IgD-negative memory B cell (primary cell): ENCODE data around the gene ZNF740. TPM values are rescaled to one million over a fixed set of nuclear protein-coding genes. Genes with fewer than 3 reads are reported as not detected.

Experiments
- H3K27ac Mint-ChIP-seq, 3 donors: one replicate each; pipeline ENCODE4 v1.8.0; 2020 to 2022; ENCODE audit warnings: mild to moderate bottlenecking in 3 of 3, mixed read lengths in 3 of 3, moderate library complexity in 1 of 3
- H3K27me3 Mint-ChIP-seq: one replicate; pipeline ENCODE4 v1.8.0; 2021; ENCODE audit warnings: mixed read lengths
- H3K36me3 Mint-ChIP-seq: one replicate; pipeline ENCODE4 v1.8.0; 2020; ENCODE audit warnings: mild to moderate bottlenecking, mixed read lengths
- H3K4me1 Mint-ChIP-seq, 3 donors: one replicate each; pipeline ENCODE4 v1.8.0; 2020 to 2022; ENCODE audit warnings: mixed read lengths in 3 of 3, mild to moderate bottlenecking in 1 of 3
- H3K4me3 Mint-ChIP-seq, 4 donors: one replicate each; pipeline ENCODE4 v1.8.0; 2020 to 2022; ENCODE audit warnings: mild to moderate bottlenecking in 4 of 4, mixed read lengths in 4 of 4, moderate library complexity in 3 of 4
- H3K9me3 Mint-ChIP-seq, 3 donors: one replicate each; pipeline ENCODE4 v1.8.0; 2020 to 2021; ENCODE audit warnings: mixed read lengths in 3 of 3, mild to moderate bottlenecking in 1 of 3
- polyA plus RNA-seq: library from polyadenylated mRNA; unstranded; fragments of 300-500 nt; fragmentation: Illumina TruSeq; gene quantifications from one replicate; pipeline ENCODE4 v1.2.3, GENCODE V29; 2021

The ZNF740 gene
- polyA plus RNA-seq, 1 donor from 2014 or later: 5.0 TPM

DNA sequence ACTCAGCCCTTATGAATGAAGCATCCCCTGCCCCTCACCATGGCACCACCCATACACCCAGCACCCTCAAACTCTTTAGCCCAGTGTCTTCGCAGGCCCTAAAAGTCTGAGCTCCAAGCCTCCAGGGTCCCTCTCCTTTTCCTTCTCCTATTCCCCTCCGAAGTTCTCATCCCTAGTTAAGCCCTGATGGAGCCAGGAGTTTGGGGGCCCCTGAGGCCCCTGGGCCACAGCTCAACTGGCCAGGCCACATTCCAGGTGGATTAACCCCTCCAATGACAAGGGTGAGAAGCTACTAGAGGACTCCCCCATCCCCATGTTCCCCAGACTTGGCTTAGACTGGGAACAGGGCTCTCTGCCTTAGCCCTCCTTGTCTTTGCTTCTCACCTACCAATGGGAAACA lies 48.9 kb downstream of the ZNF740 start:
- Mint-ChIP-seq H3K4me3 (peak overlapping the region in 1 of 4 donors; percentile 60), H3K27ac (no peak overlapping the region), H3K4me1 (peaks cover 12 to 16% (median 12%) of the 10 kb centered on the region in 3 donors)

DNA sequence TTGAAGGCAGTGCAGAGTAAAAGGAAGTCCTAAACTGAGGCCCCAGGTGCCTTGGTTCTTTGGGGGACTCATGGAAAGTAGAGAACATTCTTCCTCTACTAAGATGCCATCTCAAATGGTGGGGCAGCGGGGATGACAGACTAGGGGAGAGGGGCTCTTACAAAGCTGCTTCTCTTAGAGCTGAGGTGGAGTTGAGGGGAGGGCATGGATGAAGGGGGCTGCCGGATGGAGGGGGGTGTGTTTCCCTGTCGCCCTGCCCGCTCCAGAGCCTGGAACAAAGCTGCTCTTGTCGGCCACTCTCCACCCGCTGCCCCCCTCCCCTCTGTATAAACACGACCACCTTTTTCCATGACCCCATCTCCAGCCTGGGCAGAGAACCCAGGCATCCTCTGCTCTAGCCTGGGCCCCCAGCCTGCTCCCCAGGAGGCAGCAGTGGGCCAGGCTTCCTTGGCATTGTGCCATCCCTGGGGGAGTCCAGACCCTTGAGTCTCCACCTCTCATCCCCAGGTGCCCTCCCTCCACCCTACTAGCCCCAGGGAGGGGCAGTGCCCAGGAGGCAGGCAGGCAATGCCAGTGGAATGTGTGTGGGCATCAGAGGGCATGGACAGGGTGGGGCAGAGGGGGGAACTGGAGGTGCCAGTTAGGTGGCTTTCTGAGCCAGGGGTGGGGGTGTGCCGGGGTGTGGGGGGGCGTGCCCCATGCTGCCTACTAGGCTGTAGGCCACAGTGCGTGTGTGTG lies 49.8 kb downstream of the ZNF740 start:
- H3K4me3 Mint-ChIP-seq: peak overlapping the region; percentile 57 to 86 (median 63)
- H3K27ac Mint-ChIP-seq: no peak overlapping the region
- no peaks in the 10 kb centered on the region for H3K36me3 Mint-ChIP-seq
- H3K27me3 Mint-ChIP-seq: peaks cover 13% of the 10 kb centered on the region
- H3K4me1 Mint-ChIP-seq: peaks cover 12 to 14% (median 13%) of the 10 kb centered on the region in 3 donors
- H3K9me3 Mint-ChIP-seq: no peaks in the 10 kb centered on the region

More for the DNA sequence above, 48.9 kb downstream of the ZNF740 start:
- no peaks in the 10 kb centered on the region for H3K9me3 Mint-ChIP-seq
- H3K27me3 Mint-ChIP-seq: peaks cover 10% of the 10 kb centered on the region
- H3K36me3 Mint-ChIP-seq: no peaks in the 10 kb centered on the region

DNA sequence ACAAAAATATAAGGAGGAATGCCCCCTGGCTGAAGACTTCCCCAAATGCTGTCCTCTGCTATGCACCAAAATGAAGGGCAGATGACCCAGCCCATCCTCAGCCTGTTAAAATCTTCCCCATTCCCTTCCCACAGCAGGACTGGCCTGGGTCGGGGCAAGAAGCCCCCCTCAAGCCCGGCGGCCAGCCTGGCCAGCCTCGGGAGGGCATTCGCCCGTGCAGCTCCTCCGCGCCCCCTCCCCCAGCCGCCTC lies 51.1 kb downstream of the ZNF740 start:
- no peaks in the 10 kb centered on the region for H3K36me3 Mint-ChIP-seq
- H3K4me1 Mint-ChIP-seq: peaks cover 16 to 27% (median 25%) of the 10 kb centered on the region in 3 donors
- H3K27me3 Mint-ChIP-seq: peaks cover 15% of the 10 kb centered on the region
- no peak overlapping the region for H3K27ac Mint-ChIP-seq
- peak overlapping the region; percentile 23 to 68 (median 66) for H3K4me3 Mint-ChIP-seq
- no peaks in the 10 kb centered on the region for H3K9me3 Mint-ChIP-seq

DNA sequence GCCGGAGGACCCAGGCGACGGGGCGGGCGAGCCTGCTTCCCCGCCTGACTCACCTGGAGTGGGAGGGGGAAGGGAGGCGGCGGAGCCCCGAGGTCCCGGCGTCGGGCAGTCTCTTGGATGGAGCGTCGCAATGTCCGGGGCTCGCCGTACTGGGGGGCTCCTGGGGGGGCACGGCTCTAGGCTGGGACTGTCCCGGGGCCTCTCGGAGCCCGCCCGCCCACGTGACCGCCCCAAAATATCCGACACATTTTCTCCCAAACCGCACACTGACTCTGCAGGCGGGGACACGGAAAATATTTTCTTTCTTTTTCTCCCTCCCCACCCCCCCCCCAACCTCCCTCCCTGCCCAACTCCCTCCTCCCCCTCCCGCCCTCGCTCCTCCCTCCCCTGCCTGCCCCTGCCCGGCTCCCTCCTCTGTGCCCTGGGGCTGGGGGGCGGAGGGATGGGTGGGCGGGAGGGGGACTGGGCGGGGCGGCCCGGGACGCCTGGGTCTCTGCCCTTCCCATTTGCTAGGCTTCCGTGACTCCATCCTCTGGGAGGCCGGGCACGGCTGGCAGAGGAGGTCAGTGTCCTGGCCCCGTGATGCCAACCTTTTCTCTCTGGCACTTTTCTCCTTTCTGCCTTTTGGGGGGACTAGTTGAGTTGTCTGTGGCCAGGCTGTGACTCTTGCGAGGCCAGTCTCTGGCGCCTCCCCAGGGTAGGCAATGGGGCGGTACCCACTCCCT lies 51.6 kb downstream of the ZNF740 start, which contains the start of gene RARG:
Gene RARG, minus strand, starts transcription at position 289 of the 725 bp plus-strand sequence. CDS start 4,664 bp downstream, outside the sequence.
- H3K9me3 Mint-ChIP-seq: no peaks in the 10 kb centered on the region
- H3K36me3 Mint-ChIP-seq: no peaks in the 10 kb centered on the region
- H3K27ac Mint-ChIP-seq: peak within 1 kb of the TSS in 2 of 3 donors; percentile 9 to 31
- H3K4me1 Mint-ChIP-seq: peaks cover 21 to 31% (median 29%) of the 10 kb centered on the region in 3 donors
- H3K4me3 Mint-ChIP-seq: peak within 1 kb of the TSS; percentile 70 to 97 (median 88)
- peaks cover 15% of the 10 kb centered on the region for H3K27me3 Mint-ChIP-seq

DNA sequence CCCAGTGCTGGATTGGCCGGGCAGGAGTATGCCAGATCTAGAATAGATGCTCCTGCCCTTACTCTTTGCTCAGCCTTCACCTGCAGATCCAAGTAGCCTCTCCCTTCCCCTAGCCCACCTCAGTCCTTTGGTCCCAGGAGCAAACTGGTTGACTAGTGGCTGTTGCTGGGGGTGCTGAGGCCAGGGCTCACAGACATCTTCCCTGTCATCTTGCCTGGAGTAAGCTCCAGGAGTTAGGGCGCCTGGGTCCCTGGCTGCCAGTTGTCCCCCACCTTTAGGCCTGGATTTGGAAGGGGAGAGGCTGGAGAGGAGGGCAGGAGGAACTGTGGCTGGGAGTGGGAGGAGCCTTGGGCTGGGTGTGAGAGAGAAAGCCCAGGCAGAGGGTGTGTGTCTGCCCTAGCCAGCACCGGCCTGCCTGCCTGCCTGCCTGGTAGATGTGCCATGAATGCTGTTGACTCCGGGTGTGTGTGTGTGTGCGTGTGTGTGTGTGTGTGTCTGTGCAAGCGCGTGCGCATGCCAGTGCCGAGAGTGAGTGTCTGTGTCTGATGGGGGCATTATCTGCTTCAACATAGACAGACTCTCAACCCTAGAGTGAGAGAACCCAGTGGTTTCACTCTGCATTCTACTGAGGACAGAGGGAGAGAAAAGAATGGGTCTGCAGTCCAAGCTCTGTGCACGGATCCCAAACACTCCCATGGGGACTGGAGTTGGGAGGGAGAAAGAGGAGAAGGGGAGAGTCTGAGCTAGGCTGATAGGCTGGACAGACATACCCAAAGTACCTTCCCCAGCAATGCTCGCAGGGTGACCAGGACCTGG lies 52.3 kb downstream of the ZNF740 start:
- Mint-ChIP-seq H3K4me3 (peak overlapping the region; percentile 70 to 97 (median 88)), H3K4me1 (peaks cover 22 to 36% (median 34%) of the 10 kb centered on the region in 3 donors), H3K9me3 (no peaks in the 10 kb centered on the region), H3K27me3 (peaks cover 15% of the 10 kb centered on the region), H3K27ac (peak overlapping the region in 2 of 3 donors; percentile 9), H3K36me3 (no peaks in the 10 kb centered on the region)

DNA sequence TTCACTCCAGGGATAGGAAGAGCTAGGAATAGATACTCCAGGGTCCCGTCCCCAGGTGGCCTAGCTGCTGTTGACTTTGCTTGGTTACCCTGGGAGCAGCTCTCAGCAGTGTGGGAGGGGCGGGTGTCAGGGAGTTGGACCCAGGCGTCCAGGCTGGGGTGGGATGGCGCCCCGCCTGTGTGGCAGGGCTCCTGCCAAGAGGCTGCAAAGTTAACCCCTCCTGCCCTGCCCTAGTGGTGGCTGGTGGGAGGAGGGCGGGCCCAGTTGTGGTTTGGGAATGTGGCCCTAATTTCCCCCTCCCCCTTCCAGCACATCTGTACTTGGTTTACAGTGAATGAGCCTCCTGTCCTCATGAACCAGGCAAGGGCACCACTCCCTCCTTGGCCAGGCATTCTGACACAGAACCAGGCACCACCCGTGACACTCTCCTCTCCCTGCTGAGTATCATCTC lies 53.2 kb downstream of the ZNF740 start:
- Mint-ChIP-seq H3K4me1 (peaks cover 22 to 36% (median 34%) of the 10 kb centered on the region in 3 donors), H3K4me3 (peak overlapping the region in 2 of 4 donors; percentile 52 to 73), H3K36me3 (no peaks in the 10 kb centered on the region), H3K27ac (no peak overlapping the region), H3K9me3 (no peaks in the 10 kb centered on the region), H3K27me3 (peaks cover 15% of the 10 kb centered on the region)

DNA sequence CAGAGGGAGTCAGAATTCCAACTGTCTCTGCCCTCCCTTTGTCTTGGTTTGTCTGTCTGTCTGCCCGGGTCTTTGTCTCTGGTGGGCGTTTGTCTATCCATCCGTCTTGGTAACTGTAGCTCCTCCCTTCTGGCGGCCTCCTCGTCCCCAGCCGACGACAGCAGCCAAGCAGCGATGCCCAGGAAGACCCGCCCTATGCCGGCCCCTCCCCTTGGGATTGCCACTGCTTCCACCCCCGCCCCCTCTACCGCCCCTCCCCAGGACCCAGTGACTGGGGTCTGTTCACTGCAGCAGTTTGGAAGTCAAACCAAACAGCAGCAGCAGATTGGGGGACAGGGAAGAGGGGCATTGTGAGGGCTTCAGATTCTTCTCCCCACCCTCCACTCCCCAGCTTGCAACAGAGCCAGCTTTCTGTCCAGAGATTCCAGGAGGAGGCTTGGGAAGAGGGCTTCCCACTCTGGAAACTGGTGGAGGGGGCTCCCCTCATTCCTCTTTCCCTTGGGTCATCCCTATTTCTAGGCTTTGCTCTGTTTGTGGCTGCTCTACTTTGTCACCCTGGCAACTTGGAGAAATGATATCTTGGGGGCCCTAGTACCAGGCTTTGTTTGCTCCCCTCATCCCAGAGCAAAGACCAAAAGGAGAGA lies 53.9 kb downstream of the ZNF740 start:
- peak overlapping the region in 1 of 4 donors; percentile 73 for H3K4me3 Mint-ChIP-seq
- peaks cover 22 to 36% (median 34%) of the 10 kb centered on the region in 3 donors for H3K4me1 Mint-ChIP-seq
- H3K27me3 Mint-ChIP-seq: peaks cover 15% of the 10 kb centered on the region
- no peaks in the 10 kb centered on the region for H3K9me3 Mint-ChIP-seq
- H3K36me3 Mint-ChIP-seq: no peaks in the 10 kb centered on the region
- no peak overlapping the region for H3K27ac Mint-ChIP-seq

DNA sequence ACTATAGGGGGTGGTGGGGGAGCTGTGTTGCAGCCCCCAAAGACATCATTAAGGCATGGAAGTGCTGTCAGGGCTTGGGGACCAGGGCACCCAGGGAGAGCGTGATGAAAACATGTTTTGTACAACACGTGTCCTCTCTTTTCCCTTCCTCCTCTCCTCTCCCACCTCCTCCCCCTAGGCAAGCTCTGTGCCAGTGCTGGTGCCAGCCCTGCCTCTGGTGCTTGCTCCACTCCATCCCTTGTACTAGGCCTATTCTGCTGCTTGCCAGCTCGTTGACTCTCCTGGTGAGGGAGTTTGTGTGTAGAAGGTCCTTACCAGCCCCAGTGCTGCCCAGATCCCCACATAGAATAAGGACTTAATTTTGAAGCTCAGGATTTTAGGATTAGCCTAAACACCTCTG lies 54.6 kb downstream of the ZNF740 start:
- H3K36me3 Mint-ChIP-seq: no peaks in the 10 kb centered on the region
- peak overlapping the region in 1 of 4 donors; percentile 73 for H3K4me3 Mint-ChIP-seq
- peaks cover 15% of the 10 kb centered on the region for H3K27me3 Mint-ChIP-seq
- H3K27ac Mint-ChIP-seq: no peak overlapping the region
- peaks cover 24 to 41% (median 37%) of the 10 kb centered on the region in 3 donors for H3K4me1 Mint-ChIP-seq
- no peaks in the 10 kb centered on the region for H3K9me3 Mint-ChIP-seq

DNA sequence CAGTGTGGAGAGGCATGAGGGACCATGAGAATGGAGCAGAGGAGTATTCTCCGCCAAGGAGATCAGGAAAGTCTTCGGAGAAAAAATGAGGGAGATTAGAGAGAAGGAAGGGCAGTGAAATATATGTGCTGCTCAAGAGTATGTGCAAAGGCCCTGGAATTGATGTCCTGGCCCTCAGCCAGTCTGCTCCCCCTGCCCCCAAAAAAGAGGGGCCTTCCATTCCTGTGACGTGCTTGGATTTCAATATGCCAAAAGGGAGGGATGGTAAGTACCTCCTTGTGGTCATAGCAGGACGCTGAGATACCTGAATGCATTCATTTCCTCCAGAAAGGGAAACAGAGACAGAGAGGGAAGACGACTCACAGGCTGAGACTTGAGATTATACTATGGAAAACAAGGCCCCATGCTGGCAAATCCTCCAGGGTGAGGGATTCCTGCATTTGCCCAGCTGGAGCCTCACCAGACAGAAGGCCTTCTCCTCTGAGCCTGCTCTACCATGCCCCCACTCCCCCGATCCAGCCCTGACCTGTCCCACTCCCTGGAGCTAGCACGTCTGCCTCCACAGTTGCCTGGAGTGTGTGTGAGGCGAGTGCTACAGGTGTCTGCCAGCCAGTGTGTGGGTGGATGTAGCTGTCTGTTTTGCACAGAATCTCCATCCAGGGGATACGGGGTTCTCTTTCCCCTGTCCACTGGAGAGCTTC lies 55.4 kb downstream of the ZNF740 start:
- no peak overlapping the region for H3K27ac Mint-ChIP-seq
- no peaks in the 10 kb centered on the region for H3K9me3 Mint-ChIP-seq
- H3K4me3 Mint-ChIP-seq: peak overlapping the region in 2 of 4 donors; percentile 49 to 60
- H3K27me3 Mint-ChIP-seq: peaks cover 15% of the 10 kb centered on the region
- H3K4me1 Mint-ChIP-seq: peaks cover 30 to 47% (median 43%) of the 10 kb centered on the region in 3 donors
- no peaks in the 10 kb centered on the region for H3K36me3 Mint-ChIP-seq

DNA sequence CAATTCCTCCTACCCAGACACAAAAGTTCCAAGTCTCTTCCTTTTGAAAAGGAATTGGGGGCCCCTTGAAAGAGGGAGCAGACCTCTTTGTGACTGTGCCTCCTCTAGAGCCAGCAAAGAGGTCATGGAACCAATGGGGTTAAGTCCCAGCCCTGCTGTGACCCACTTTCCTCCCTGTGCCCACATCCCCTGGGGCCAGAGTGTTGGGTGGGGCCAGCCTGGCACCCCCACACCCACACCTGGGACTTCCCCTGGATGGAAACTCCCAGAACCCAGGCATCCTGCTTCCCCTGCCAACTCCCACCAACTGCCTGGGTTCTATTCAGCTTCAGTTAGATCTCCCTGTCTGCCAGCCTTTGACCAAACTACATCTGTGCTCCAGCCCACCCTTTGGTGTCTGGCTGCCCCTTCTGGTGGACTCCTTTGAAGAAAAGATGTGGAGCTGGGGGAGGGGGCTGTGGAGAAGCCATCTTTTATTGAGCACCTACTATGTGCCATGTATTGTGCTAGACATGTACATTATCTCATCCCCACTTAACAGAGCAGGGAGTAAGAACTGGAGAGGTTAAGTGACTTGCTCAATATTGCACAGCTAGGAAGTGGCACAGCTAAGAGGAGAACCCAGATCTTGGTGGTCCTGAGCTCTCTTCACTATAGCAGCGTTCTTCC lies 56.1 kb downstream of the ZNF740 start:
- Mint-ChIP-seq H3K27me3 (peaks cover 17% of the 10 kb centered on the region), H3K9me3 (no peaks in the 10 kb centered on the region), H3K4me3 (peak overlapping the region in 3 of 4 donors; percentile 7 to 71 (median 49)), H3K36me3 (no peaks in the 10 kb centered on the region), H3K27ac (peak overlapping the region in 1 of 3 donors; percentile 4), H3K4me1 (peaks cover 37 to 47% (median 45%) of the 10 kb centered on the region in 3 donors)

DNA sequence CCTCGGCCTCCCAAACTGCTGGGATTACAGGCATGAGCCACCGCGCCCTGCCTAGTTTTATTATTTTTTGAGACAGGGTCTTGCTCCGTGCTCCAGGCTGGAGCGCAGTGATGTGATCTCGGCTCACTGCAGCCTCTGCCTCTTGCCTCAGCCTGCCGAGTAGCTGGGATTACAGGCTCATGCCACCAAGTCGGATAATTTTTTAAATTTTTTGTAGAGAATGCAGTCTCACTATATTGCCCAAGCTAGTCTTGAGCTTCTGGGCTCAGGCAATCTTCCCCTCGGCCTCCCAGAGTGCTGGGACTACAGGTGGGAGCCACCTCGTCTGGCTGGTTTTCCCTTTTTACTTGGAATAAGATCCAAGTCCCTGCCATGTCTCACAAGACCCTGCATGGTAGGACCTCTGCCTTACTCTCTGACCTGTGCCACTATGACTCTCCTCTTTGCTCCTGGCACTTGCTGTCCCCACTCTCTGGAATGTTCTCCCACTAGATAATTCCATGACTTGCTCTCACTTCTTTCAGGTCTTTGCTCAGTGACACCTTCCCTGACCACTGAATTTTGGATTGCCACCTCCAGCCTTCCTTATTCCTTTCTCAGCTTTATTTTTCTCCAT lies 59.2 kb downstream of the ZNF740 start:
- peaks cover 30 to 41% (median 35%) of the 10 kb centered on the region in 3 donors for H3K4me1 Mint-ChIP-seq
- H3K4me3 Mint-ChIP-seq: peak overlapping the region in 1 of 4 donors; percentile 45
- H3K36me3 Mint-ChIP-seq: no peaks in the 10 kb centered on the region
- no peak overlapping the region for H3K27ac Mint-ChIP-seq
- H3K9me3 Mint-ChIP-seq: no peaks in the 10 kb centered on the region
- peaks cover 7% of the 10 kb centered on the region for H3K27me3 Mint-ChIP-seq

DNA sequence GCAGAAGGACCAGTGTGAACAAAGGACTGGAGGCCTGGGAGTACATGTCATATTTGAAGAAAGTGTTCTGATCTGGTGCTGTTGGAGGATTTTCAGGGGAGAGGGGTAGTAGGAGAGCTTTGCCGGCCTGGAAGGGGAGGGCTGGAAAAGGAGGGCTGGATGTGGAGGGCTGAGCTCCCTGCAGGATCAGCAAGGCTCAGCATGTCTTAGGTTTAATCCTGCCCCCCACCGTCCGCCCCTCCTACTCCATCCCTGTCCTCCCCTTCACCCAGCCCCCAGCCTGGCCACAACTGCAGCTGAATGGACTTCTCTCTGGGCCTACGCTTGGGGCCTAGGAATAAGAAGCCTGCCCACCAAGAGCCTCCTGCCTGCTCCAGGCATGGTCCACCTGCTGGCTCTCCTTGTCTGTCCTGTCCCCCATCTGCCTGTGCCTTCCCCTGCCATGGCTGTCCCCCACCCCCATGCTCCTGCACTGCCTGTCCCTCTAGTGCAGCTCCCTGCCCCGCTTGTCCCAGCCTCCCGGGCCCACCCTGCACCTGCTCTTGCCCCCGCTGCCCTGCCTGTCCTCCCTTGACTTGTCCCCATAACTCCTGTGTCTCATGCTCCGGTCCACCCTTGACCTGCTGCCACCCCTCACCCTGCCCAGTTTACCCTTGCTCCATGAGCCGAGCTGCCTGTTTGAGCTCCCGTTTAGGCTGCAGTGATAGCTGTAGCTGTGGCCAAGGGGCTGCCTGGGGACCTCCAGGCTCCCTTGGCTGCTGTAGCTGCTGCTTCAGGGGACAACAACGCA lies 61.3 kb downstream of the ZNF740 start:
- Mint-ChIP-seq H3K4me3 (peak overlapping the region in 1 of 4 donors; percentile 77), H3K36me3 (no peaks in the 10 kb centered on the region), H3K27me3 (peaks cover 2% of the 10 kb centered on the region), H3K27ac (no peak overlapping the region), H3K9me3 (no peaks in the 10 kb centered on the region), H3K4me1 (peaks cover 21 to 26% (median 24%) of the 10 kb centered on the region in 3 donors)
